NT2/D1 (cell line): ENCODE measurements around the gene BLACAT1.

ENCODE experiments used
- DNase-seq: peaks from one replicate; pipeline ENCODE4 v3.0.0-alpha.2; 2011; ENCODE audit warnings: low read depth, low spot score
- H3K27me3 ChIP-seq: 2 replicates; pipeline ENCODE4 v1.6.0; 2011; ENCODE audit warnings: mild to moderate bottlenecking; ENCODE audit not compliant: insufficient read length, insufficient read depth
- H3K36me3 ChIP-seq: 2 replicates; pipeline ENCODE4 v1.6.1; 2011; ENCODE audit warnings: mild to moderate bottlenecking, low read length, mixed read lengths; ENCODE audit not compliant: insufficient read depth, insufficient read length
- H3K4me1 ChIP-seq: 2 replicates; pipeline ENCODE4 v1.5.1; 2011; ENCODE audit not compliant: insufficient read depth, insufficient read length
- H3K4me3 ChIP-seq: 2 replicates; pipeline ENCODE4 v1.5.1; 2011; ENCODE audit warnings: low read depth; ENCODE audit not compliant: insufficient read length
- H3K9ac ChIP-seq: 2 replicates; pipeline ENCODE4 v1.6.0; 2011; ENCODE audit warnings: low read depth; ENCODE audit not compliant: insufficient read length
- H3K9me3 ChIP-seq: 2 replicates; pipeline ENCODE4 v1.5.1; 2011; ENCODE audit warnings: mild to moderate bottlenecking, low read length; ENCODE audit not compliant: insufficient read depth
- SUZ12 ChIP-seq: IDR thresholded peaks from 2 replicates; pipeline ENCODE4 v1.6.1; 2011; ENCODE audit not compliant: insufficient read length, insufficient read depth; ENCODE audit errors: extremely low read depth
- YY1 ChIP-seq: IDR thresholded peaks from 2 replicates; pipeline ENCODE4 v1.6.1; 2011; ENCODE audit not compliant: insufficient read length, insufficient read depth
- ZNF274 ChIP-seq: IDR thresholded peaks from 2 replicates; pipeline ENCODE4 v1.6.1; 2011; ENCODE audit warnings: mild to moderate bottlenecking, low read depth, low read length

The BLACAT1 gene

GRCh38 chr1:205465392-205465791 is 9.5 kb upstream of the BLACAT1 start:
- no peak overlapping the region for H3K4me3 ChIP-seq
- H3K27me3 ChIP-seq = no peaks in the 10 kb centered on the region
- H3K9me3 ChIP-seq = no peaks in the 10 kb centered on the region
- TF ChIP-seq ZNF274 (no peak), SUZ12 (no peak), YY1 (no peak)
- no peak for DNase-seq
- no peaks in the 10 kb centered on the region for H3K4me1 ChIP-seq
- no peaks in the 10 kb centered on the region for H3K36me3 ChIP-seq
- no peak overlapping the region for H3K9ac ChIP-seq

DNA sequence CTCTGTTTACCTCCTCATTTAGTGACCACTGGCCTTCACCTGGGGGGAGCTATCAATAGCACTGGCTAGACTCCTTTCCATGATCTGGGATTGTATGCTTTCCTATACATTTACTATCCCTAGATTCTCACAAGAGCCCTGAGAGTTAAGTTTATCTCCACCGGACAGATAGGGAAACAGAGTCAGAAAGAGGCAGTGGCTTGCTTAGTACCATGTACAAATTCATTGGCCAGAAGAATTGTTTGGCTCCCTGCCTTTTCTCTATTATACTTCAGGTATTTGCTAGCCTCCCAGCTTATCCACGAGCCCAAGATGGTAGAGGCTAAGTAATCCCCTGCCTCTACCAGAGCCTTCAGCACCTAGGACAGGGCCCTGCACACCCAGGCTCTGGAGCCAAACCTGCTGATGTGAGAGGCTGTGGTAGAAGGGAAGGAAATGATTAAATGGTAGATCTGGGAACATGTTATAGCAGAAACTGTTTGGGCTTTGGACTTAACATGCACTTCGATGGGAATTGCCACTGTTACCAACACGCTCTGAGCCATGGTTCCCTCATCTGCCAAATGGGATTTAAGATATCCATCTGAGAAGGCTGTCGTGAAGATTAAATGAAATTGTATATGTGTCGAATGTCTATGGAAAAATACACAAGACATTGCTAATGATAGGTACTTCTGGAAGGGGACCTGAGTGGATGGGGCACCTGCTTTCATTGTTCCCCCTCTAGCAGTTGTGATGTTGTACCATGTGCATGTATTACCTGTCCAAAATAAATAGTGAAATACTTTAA is 3.1 kb upstream of the BLACAT1 start:
- TF ChIP-seq SUZ12 (no peak), ZNF274 (no peak), YY1 (no peak)
- peaks cover 2% of the 10 kb centered on the region for H3K4me1 ChIP-seq
- H3K9ac ChIP-seq = no peak overlapping the region
- no peak for DNase-seq
- H3K4me3 ChIP-seq = no peak overlapping the region
- H3K36me3 ChIP-seq = peaks cover 2% of the 10 kb centered on the region
- H3K27me3 ChIP-seq = peaks cover 3% of the 10 kb centered on the region
- H3K9me3 ChIP-seq = no peaks in the 10 kb centered on the region

- no peak for TF ChIP-seq ZNF274
- TF ChIP-seq SUZ12 = no peak
- TF ChIP-seq YY1 = no peak
- H3K4me1 ChIP-seq = peaks cover 18% of the 10 kb centered on the region
- H3K4me3 ChIP-seq = peak overlapping the region; percentile 83
- H3K9ac ChIP-seq = peak overlapping the region; percentile 87
- no peaks in the 10 kb centered on the region for H3K9me3 ChIP-seq
- H3K36me3 ChIP-seq = peaks cover 9% of the 10 kb centered on the region
- DNase-seq = peak; percentile 84
- peaks cover 3% of the 10 kb centered on the region for H3K27me3 ChIP-seq
Observed at GRCh38 chr1:205456868-205457745, 1.3 kb upstream of the BLACAT1 start.

DNA sequence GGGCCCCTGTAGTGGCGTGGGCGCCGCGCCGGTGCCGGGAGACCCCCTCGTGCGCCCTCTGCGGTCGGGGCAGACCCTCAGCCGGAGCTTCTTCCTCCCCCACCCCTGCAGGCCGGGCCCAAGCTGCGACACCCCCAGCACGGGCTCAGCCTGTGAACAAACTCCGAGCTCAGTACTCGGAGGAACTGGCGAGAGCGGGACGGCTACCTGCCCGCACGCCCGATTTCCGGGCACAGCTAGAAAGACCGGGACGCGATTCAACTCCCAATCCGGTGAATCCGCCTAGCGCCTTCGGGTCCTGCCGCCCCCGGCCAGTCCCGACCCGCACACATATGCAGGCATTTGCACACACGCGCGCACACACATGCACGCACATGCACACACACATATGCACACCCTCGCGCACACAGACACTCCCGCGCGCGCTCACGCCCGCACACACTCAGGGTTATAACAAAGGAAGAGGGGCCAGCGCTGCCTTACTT is 580 bp upstream of the BLACAT1 start:
- Histone ChIP-seq H3K27me3 (peaks cover 3% of the 10 kb centered on the region), H3K9me3 (no peaks in the 10 kb centered on the region), H3K36me3 (peaks cover 9% of the 10 kb centered on the region), H3K4me3 (peak overlapping the region; percentile 83), H3K4me1 (peaks cover 19% of the 10 kb centered on the region), H3K9ac (peak overlapping the region; percentile 87)
- DNase-seq = no peak
- TF ChIP-seq ZNF274 = no peak
- no peak for TF ChIP-seq YY1
- no peak for TF ChIP-seq SUZ12

DNA sequence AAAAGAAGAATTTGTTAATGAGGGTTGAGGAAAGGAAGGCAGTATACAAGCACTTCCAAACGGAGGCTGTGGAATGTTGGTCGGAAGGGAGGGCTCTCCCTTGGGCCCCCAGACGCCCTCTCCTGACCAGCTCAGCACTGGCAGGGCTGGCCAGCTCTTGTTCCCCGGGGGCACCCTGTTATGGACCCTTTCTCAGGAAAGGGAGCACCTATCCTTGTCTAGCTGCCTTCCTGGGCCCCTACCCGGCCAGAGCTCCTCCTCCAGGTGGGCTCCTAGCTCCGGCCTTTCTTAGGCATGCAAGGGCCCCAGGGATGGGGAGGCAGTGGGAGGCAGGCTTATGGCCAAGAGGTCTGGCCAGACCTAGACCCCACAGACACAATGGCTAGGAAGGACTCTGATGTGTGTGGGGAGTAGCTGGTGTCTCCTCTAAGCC is 926 bp downstream of the BLACAT1 start:
- TF ChIP-seq ZNF274 (no peak), SUZ12 (no peak), YY1 (no peak)
- Histone ChIP-seq H3K9me3 (no peaks in the 10 kb centered on the region), H3K9ac (peak overlapping the region; percentile 87), H3K4me3 (peak overlapping the region; percentile 83), H3K27me3 (peaks cover 3% of the 10 kb centered on the region), H3K4me1 (peaks cover 23% of the 10 kb centered on the region), H3K36me3 (peaks cover 9% of the 10 kb centered on the region)
- DNase-seq = no peak

DNA sequence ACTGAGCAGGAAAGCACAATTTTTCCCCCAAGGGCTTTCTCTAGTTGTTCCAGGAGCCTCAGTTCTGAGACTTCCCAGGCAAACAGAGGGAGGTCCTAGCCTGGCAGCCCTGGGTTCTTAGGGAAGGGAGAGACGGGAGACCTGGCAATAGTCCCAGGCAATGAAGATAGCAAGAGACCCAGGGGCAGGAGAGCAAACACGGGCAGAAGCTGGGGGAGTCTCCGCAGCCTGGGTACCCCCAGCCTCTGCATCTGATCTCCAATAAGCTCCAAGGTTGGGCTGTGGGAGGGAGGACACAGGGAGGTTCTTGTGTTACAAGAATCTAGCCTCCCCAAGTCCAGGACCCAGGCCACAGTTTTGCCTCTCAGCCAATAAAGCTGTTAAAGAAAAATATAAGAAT is 2.4 kb downstream of the BLACAT1 start:
- H3K27me3 ChIP-seq = peaks cover 3% of the 10 kb centered on the region
- H3K9ac ChIP-seq = peak overlapping the region; percentile 63
- no peak for DNase-seq
- no peak for TF ChIP-seq SUZ12
- TF ChIP-seq YY1 = no peak
- TF ChIP-seq ZNF274 = no peak
- peaks cover 23% of the 10 kb centered on the region for H3K4me1 ChIP-seq
- peaks cover 9% of the 10 kb centered on the region for H3K36me3 ChIP-seq
- H3K4me3 ChIP-seq = no peak overlapping the region
- no peaks in the 10 kb centered on the region for H3K9me3 ChIP-seq

- no peak for TF ChIP-seq ZNF274
- H3K27me3 ChIP-seq = peaks cover 2% of the 10 kb centered on the region
- H3K4me3 ChIP-seq = no peak overlapping the region
- no peak for DNase-seq
- H3K4me1 ChIP-seq = peaks cover 25% of the 10 kb centered on the region
- peaks cover 9% of the 10 kb centered on the region for H3K36me3 ChIP-seq
- H3K9me3 ChIP-seq = no peaks in the 10 kb centered on the region
- peak overlapping the region; percentile 63 for H3K9ac ChIP-seq
Observed at GRCh38 chr1:205452933-205453332, 2.9 kb downstream of the BLACAT1 start.
